HepG2 (cell line): Measurements from ENCODE around the gene MKRN2OS.

Experiments used
- FOXM1 ChIP-seq: sonication (generic); formaldehyde crosslinking; IDR thresholded peaks from 2 replicates; pipeline ENCODE4 v1.5.0; 2020; ENCODE audit warnings: missing genetic modification reagents
- HNF4G ChIP-seq, 2 experiments: sonication (generic) in 1 of 2; formaldehyde crosslinking in 1 of 2; IDR thresholded peaks; 2 replicates each; pipeline versions ENCODE4 v1.4.0 to v1.6.1; 2011 to 2020; ENCODE audit warnings: borderline replicate concordance in 2 of 2, low read depth in 2 of 2, mild to moderate bottlenecking in 2 of 2, low read length in 1 of 2, missing genetic modification reagents in 1 of 2, moderate library complexity in 1 of 2
- JUND ChIP-seq: sonication (generic); formaldehyde crosslinking; IDR thresholded peaks from 2 replicates; pipeline ENCODE4 v1.8.0; 2022; ENCODE audit warnings: mild to moderate bottlenecking, missing genetic modification reagents
- PAF1 ChIP-seq: IDR thresholded peaks from 2 replicates; pipeline ENCODE4 v1.6.1; 2016; ENCODE audit warnings: missing genetic modification reagents, missing compliant biosample characterization
- XBP1 ChIP-seq: sonication (generic); formaldehyde crosslinking; IDR thresholded peaks from 2 replicates; pipeline ENCODE4 v1.5.0; 2020; ENCODE audit warnings: missing genetic modification reagents
- TF ChIP-seq, protein P1 (sequence below): sonication (generic); formaldehyde crosslinking; IDR thresholded peaks from 2 replicates; pipeline ENCODE4 v1.5.0; 2020; ENCODE audit warnings: mild to moderate bottlenecking, missing genetic modification reagents, moderate library complexity

DNA sequence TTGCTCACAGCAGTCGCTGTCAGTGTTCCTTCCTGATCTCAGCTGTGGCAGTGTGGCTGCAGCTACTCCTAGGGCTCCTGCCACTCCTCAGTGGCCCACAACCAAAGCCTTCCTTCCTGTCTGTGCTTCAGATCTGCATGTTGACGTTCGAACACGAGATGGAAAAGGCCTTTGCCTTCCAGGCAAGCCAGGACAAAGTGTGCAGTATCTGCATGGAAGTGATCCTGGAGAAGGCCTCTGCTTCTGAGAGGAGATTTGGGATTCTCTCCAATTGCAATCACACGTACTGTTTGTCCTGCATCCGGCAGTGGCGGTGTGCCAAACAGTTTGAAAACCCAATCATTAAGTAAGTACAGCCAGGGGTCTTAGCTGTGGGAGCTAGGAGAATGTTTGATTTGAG lies 29.4 kb upstream of the MKRN2OS start:
- TF ChIP-seq JUND (no peak), FOXM1 (CRISPR knock-in tag) (no peak), HNF4G (IDR thresholded peaks at IDR 0.05; ENCODE audit: borderline replicate concordance, low read depth, low read length) (no peak), HNF4G (CRISPR knock-in tag; IDR thresholded peaks at IDR 0.05; ENCODE audit: borderline replicate concordance, low read depth) (no peak), PAF1 (CRISPR knock-in tag) (no peak), XBP1 (CRISPR knock-in tag) (no peak)
- TF ChIP-seq, protein P1, sequence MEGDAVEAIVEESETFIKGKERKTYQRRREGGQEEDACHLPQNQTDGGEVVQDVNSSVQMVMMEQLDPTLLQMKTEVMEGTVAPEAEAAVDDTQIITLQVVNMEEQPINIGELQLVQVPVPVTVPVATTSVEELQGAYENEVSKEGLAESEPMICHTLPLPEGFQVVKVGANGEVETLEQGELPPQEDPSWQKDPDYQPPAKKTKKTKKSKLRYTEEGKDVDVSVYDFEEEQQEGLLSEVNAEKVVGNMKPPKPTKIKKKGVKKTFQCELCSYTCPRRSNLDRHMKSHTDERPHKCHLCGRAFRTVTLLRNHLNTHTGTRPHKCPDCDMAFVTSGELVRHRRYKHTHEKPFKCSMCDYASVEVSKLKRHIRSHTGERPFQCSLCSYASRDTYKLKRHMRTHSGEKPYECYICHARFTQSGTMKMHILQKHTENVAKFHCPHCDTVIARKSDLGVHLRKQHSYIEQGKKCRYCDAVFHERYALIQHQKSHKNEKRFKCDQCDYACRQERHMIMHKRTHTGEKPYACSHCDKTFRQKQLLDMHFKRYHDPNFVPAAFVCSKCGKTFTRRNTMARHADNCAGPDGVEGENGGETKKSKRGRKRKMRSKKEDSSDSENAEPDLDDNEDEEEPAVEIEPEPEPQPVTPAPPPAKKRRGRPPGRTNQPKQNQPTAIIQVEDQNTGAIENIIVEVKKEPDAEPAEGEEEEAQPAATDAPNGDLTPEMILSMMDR: no peak
